ENCODE data around the gene FBXO40.

- TF ChIP-seq CTCF (IDR thresholded peaks at IDR 0.05; ENCODE audit: low read depth, low read length) (no peak), POLR2A (IDR thresholded peaks at IDR 0.05; ENCODE audit: extremely low read depth, insufficient read length) (no peak), MAX (IDR thresholded peaks at IDR 0.05; ENCODE audit: low read depth, low read length) (no peak), MYC (IDR thresholded peaks at IDR 0.05; ENCODE audit: low read depth, low read length) (no peak)
These were observed 68.2 kb downstream of the FBXO40 start for GRCh38 chr3:121661376-121661775.
